Glomerular endothelial cell (primary cell): ENCODE results near the gene AFAP1L1. TPM values are rescaled to one million over a fixed set of nuclear protein-coding genes. Genes with fewer than 3 reads are reported as not detected.
"Not testable (repeated sequence)": the region's sequence is repeated elsewhere in the genome, so short reads cannot be mapped to it uniquely, and the experiment has no call there.

Experiments
- DNase-seq: peaks from one replicate; pipeline ENCODE4 v3.0.0-alpha.2; 2011; ENCODE audit warnings: low read depth, low spot score; ENCODE audit errors: extremely low read depth
- total RNA-seq: library from RNA; depleted of rRNA; stranded (reverse); fragments of >200 nt; gene quantifications from 2 replicates; pipeline ENCODE4 v1.2.3, GENCODE V29; 2015

Gene AFAP1L1
- total RNA-seq, 1 donor from 2014 or later = 274 TPM

GRCh38 chr5:149386166-149386565 lies 114.5 kb downstream of the AFAP1L1 start:
- no peak for DNase-seq

- DNase-seq = no peak
These were observed 115.5 kb downstream of the AFAP1L1 start for GRCh38 chr5:149387081-149387631.

GRCh38 chr5:149387982-149388381 lies 116.3 kb downstream of the AFAP1L1 start:
- no peak for DNase-seq

GRCh38 chr5:149388498-149389190 lies 117.0 kb downstream of the AFAP1L1 start:
- no peak for DNase-seq

- no peak for DNase-seq
These were observed 118.2 kb downstream of the AFAP1L1 start for GRCh38 chr5:149389552-149390495.

- not testable (repeated sequence) for DNase-seq
These were observed 119.4 kb downstream of the AFAP1L1 start for GRCh38 chr5:149391076-149391475.

Other genes with a start within 250 kb of the AFAP1L1 start
- gene SH3TC2, start 208.8 kb upstream of the AFAP1L1 start, total RNA-seq = 2.5 and 3.6 TPM in 2 replicates
- 57.9 and 60.4 TPM in 2 replicates for gene ABLIM3, start 130.4 kb upstream of the AFAP1L1 start, total RNA-seq
- 16.6 and 51.3 TPM in 2 replicates for gene GRPEL2, start 73.6 kb downstream of the AFAP1L1 start, total RNA-seq
- gene PCYOX1L, start 86.2 kb downstream of the AFAP1L1 start, total RNA-seq = 18.7 and 19.0 TPM in 2 replicates
- gene IL17B, start 107.4 kb downstream of the AFAP1L1 start, total RNA-seq = not detected in 2 replicates